IMR-90 (cell line): ENCODE measurements around the gene SLC22A12. TPM values are rescaled to one million over a fixed set of nuclear protein-coding genes. Genes with fewer than 3 reads are reported as not detected.

Experiments
- ATAC-seq: fragments of 200-7000 bp; cut with Tn5 transposase; 2 replicates; pipeline ENCODE4 v1.9.1; 2020; ENCODE audit warnings: low read depth, mild to moderate bottlenecking, moderate library complexity
- BruUV-seq: library from RNA; stranded (reverse); fragments of 400-500 nt; replicated peaks from 2 replicates; lab custom pipeline; 2021; lab: Mats Ljungman, UMichigan
- CTCF ChIA-PET: fragments of 300-600 bp; formaldehyde crosslinking; extraction: SDS; loops from one replicate; lab custom pipeline; 2021; ENCODE audit warnings: antibody characterized with exemption; lab: Yijun Ruan, JAX
- POLR2A ChIA-PET: fragments of 300-600 bp; sonication (Branson Sonifier 250); formaldehyde crosslinking; loops from one replicate; lab custom pipeline; 2022; ENCODE audit warnings: antibody characterized with exemption; ENCODE audit not compliant: unreplicated experiment; lab: Charles Lee
- DNase-seq: peaks from one replicate; pipeline ENCODE4 v3.0.0; 2013
- H2AFZ ChIP-seq: replicated peaks from 2 replicates; pipeline ENCODE3; 2013; ENCODE audit warnings: low read length, mild to moderate bottlenecking; ENCODE audit not compliant: poor library complexity
- H2AK5ac ChIP-seq: 2 replicates; pipeline ENCODE4 v1.6.1; 2013; ENCODE audit warnings: low read depth, low read length, inconsistent platforms
- H2AK9ac ChIP-seq: replicated peaks from 2 replicates; pipeline ENCODE3; 2013; ENCODE audit warnings: mild to moderate bottlenecking, low read depth, low read length, moderate library complexity; ENCODE audit not compliant: poor library complexity
- H2BK120ac ChIP-seq: 2 replicates; pipeline ENCODE4 v1.6.1; 2013; ENCODE audit warnings: low read depth, low read length, inconsistent platforms
- H2BK15ac ChIP-seq: 3 replicates; pipeline ENCODE4 v1.6.1; 2013; ENCODE audit warnings: low read depth, low read length, inconsistent platforms
- H2BK20ac ChIP-seq: 2 replicates; pipeline ENCODE4 v1.6.1; 2013; ENCODE audit warnings: low read depth, mild to moderate bottlenecking, inconsistent platforms, low read length, moderate library complexity
- H2BK5ac ChIP-seq: 2 replicates; pipeline ENCODE4 v1.6.1; 2013; ENCODE audit warnings: mild to moderate bottlenecking, low read depth, low read length, inconsistent platforms; ENCODE audit not compliant: poor library complexity, severe bottlenecking
- H3K14ac ChIP-seq: replicated peaks from 2 replicates; pipeline ENCODE4 v1.6.1; 2013; ENCODE audit warnings: low read depth, low read length, inconsistent platforms
- H3K18ac ChIP-seq: 2 replicates; pipeline ENCODE4 v1.6.1; 2013; ENCODE audit warnings: low read depth, low read length, control low read depth
- H3K23ac ChIP-seq: 2 replicates; pipeline ENCODE4 v1.6.1; 2013; ENCODE audit warnings: low read depth, low read length, inconsistent platforms
- H3K27ac ChIP-seq: 2 replicates; pipeline ENCODE4 v1.5.1; 2013; ENCODE audit warnings: mild to moderate bottlenecking, control low read depth, low read length; ENCODE audit not compliant: insufficient read depth
- H3K27me3 ChIP-seq: 2 replicates; pipeline ENCODE4 v1.6.1; 2013; ENCODE audit warnings: low read length; ENCODE audit not compliant: control insufficient read depth, insufficient read depth
- H3K36me3 ChIP-seq: 2 replicates; pipeline ENCODE4 v1.6.1; 2013; ENCODE audit warnings: low read length, mixed read lengths; ENCODE audit not compliant: control insufficient read depth, insufficient read depth
- H3K4ac ChIP-seq: 2 replicates; pipeline ENCODE4 v1.6.1; 2013; ENCODE audit warnings: low read depth, low read length, inconsistent platforms
- H3K4me1 ChIP-seq: 2 replicates; pipeline ENCODE4 v1.6.1; 2013; ENCODE audit warnings: low read length, mixed read lengths; ENCODE audit not compliant: control insufficient read depth, insufficient read depth
- H3K4me2 ChIP-seq: 2 replicates; pipeline ENCODE4 v1.6.1; 2013; ENCODE audit warnings: low read depth, mild to moderate bottlenecking, control low read depth, low read length, moderate library complexity
- H3K4me3 ChIP-seq: 2 replicates; pipeline ENCODE4 v1.5.1; 2013; ENCODE audit warnings: low read depth, mild to moderate bottlenecking, control low read depth, low read length, moderate library complexity; ENCODE audit not compliant: insufficient read depth
- H3K56ac ChIP-seq: 2 replicates; pipeline ENCODE4 v1.6.1; 2013; ENCODE audit warnings: low read length, inconsistent platforms; ENCODE audit not compliant: insufficient read depth; ENCODE audit errors: extremely low read depth
- H3K79me1 ChIP-seq, 2 experiments: 2 replicates each; pipeline ENCODE4 v1.6.1; 2013; ENCODE audit warnings: low read length in 2 of 2, inconsistent platforms in 1 of 2, low read depth in 1 of 2
- H3K9ac ChIP-seq: 2 replicates; pipeline ENCODE4 v1.6.1; 2013; ENCODE audit warnings: low read depth, low read length, control low read depth
- H3K9me1 ChIP-seq: 2 replicates; pipeline ENCODE4 v1.6.1; 2013; ENCODE audit warnings: low read length, inconsistent platforms; ENCODE audit not compliant: insufficient read depth
- H3K9me3 ChIP-seq: 2 replicates; pipeline ENCODE4 v1.6.1; 2013; ENCODE audit warnings: low read length; ENCODE audit not compliant: control insufficient read depth, insufficient read depth
- H4K20me1 ChIP-seq: 2 replicates; pipeline ENCODE4 v1.6.1; 2013; ENCODE audit warnings: low read length, inconsistent platforms; ENCODE audit not compliant: insufficient read depth
- H4K5ac ChIP-seq: 2 replicates; pipeline ENCODE4 v1.6.1; 2013; ENCODE audit warnings: mild to moderate bottlenecking, low read depth, low read length, control low read depth
- H4K8ac ChIP-seq, 2 experiments: 2 replicates each; pipeline ENCODE4 v1.6.1; 2013; ENCODE audit warnings: low read depth in 2 of 2, low read length in 2 of 2, control low read depth in 1 of 2, inconsistent platforms in 1 of 2
- H4K91ac ChIP-seq: 2 replicates; pipeline ENCODE4 v1.6.1; 2013; ENCODE audit warnings: low read depth, low read length, inconsistent platforms; ENCODE audit not compliant: insufficient read depth
- CTCF ChIP-seq: conservative IDR thresholded peaks from 2 replicates; pipeline ENCODE4 v1.5.1; 2012; ENCODE audit warnings: mild to moderate bottlenecking, low read depth, low read length, improper control_type of control experiment
- MAFK ChIP-seq: IDR thresholded peaks from 2 replicates; pipeline ENCODE4 v1.6.1; 2012; ENCODE audit warnings: low read depth, low read length, improper control_type of control experiment
- NFE2L2 ChIP-seq: fragments of 150-350 bp; IDR thresholded peaks from 2 replicates; pipeline ENCODE4 v1.6.1; 2016; ENCODE audit warnings: low read depth, mild to moderate bottlenecking, low read length
- POLR2A ChIP-seq: IDR thresholded peaks from 2 replicates; pipeline ENCODE4 v1.6.1; 2012; ENCODE audit warnings: mild to moderate bottlenecking, low read depth, low read length
- RAD21 ChIP-seq: IDR thresholded peaks from 2 replicates; pipeline ENCODE4 v1.6.1; 2012; ENCODE audit warnings: low read length, improper control_type of control experiment
- SMC3 ChIP-seq: fragments of 150-350 bp; IDR thresholded peaks from 2 replicates; pipeline ENCODE4 v1.6.1; 2016; ENCODE audit warnings: low read depth, mild to moderate bottlenecking, antibody characterized with exemption, low read length, moderate library complexity
- WGBS, 2 experiments: methylation state at CpG; one replicate each; pipeline versions ENCODE4 v1.1.5 to v1.1.7; 2013; ENCODE audit warnings: missing lambda C conversion rate in 2 of 2; ENCODE audit not compliant: insufficient read length in 1 of 2; ENCODE audit errors: extremely low coverage in 2 of 2; 5-methylcytosine and 5-hydroxymethylcytosine counted together
- dilution Hi-C: fragments of 300-500 bp; cut with HindIII; formaldehyde crosslinking; loops from one replicate; pipeline ENCODE4 v1.14.3; 2018; ENCODE audit warnings: low sequenced_read_pairs; ENCODE audit not compliant: unreplicated experiment
- in situ Hi-C: fragments of 300-500 bp; cut with MboI; formaldehyde crosslinking; loops from 3 replicates; pipeline ENCODE4 v1.14.3; 2019; ENCODE audit warnings: low sequenced_read_pairs, inconsistent platforms, mixed read lengths
- intact Hi-C: fragments of 100-400 bp; cut with micrococcal nuclease; formaldehyde crosslinking; loops from 2 replicates; pipeline ENCODE4 v1.10.0; 2022
- polyA plus RNA-seq, 3 experiments: library from polyadenylated mRNA; depleted of rRNA; stranded (reverse); fragments of >200 nt; gene quantifications; 2 replicates each; pipeline ENCODE4 v1.2.3, GENCODE V29; 2012; ENCODE audit warnings: low replicate concordance in 1 of 3
- total RNA-seq: library from RNA; depleted of rRNA; stranded (reverse); fragments of >200 nt; gene quantifications from 2 replicates; pipeline ENCODE4 v1.2.3, GENCODE V29; 2012

SLC22A12 gene
- total and polyA plus RNA-seq, 2 of the 4 experiments (the other 2 are of a cell fraction) = not detected

GRCh38 chr11:64628596-64628995, 37.6 kb downstream of the SLC22A12 start:
- H3K4me1 ChIP-seq = no peaks in the 10 kb centered on the region
- H4K20me1 ChIP-seq = no peaks in the 10 kb centered on the region
- no peak overlapping the region for H2AK9ac ChIP-seq
- no peak overlapping the region for H2BK5ac ChIP-seq
- no peak overlapping the region for H2AK5ac ChIP-seq
- dilution Hi-C loops = no loop called here
- peaks cover 61% of the 10 kb centered on the region for H3K27me3 ChIP-seq
- no peak overlapping the region for H3K9ac ChIP-seq
- H3K9me3 ChIP-seq = no peaks in the 10 kb centered on the region
- no peak overlapping the region for H3K27ac ChIP-seq
- WGBS, 2 experiments = 67% methylated on average over 1 of the region's 2 CpGs; no CpG with 5 or more reads in 1 of the 2 experiments
- ChIA-PET CTCF (no interaction called here), POLR2A (no interaction called here)
- H2BK120ac ChIP-seq = no peak overlapping the region
- in situ Hi-C loops = no loop called here
- H2AFZ ChIP-seq = no peak overlapping the region
- H3K4ac ChIP-seq = no peak overlapping the region
- no peak overlapping the region for H2BK20ac ChIP-seq
- no peak overlapping the region for H3K4me2 ChIP-seq
- H3K4me3 ChIP-seq = no peak overlapping the region
- H3K36me3 ChIP-seq = no peaks in the 10 kb centered on the region
- H4K91ac ChIP-seq = no peak overlapping the region
- DNase-seq = no peak
- no peak for TF ChIP-seq MAFK
- no peak for TF ChIP-seq NFE2L2
- no peak for TF ChIP-seq RAD21
- no peak for TF ChIP-seq CTCF
- TF ChIP-seq SMC3 = no peak
- no peak for TF ChIP-seq POLR2A
- no peak overlapping the region for H4K8ac ChIP-seq
- H3K14ac ChIP-seq = no peak overlapping the region
- no peak overlapping the region for H4K5ac ChIP-seq
- intact Hi-C loops = no loop called here
- H2BK15ac ChIP-seq = no peak overlapping the region
- H3K9me1 ChIP-seq = no peaks in the 10 kb centered on the region
- H3K18ac ChIP-seq = no peak overlapping the region
- H3K79me1 ChIP-seq = no peaks in the 10 kb centered on the region
- BruUV-seq = no TSS peak
- no peak for ATAC-seq
- H3K23ac ChIP-seq = no peak overlapping the region
- no peak overlapping the region for H3K56ac ChIP-seq
